Activated naive CD8-positive, alpha-beta T cell treated with anti-CD3 and anti-CD28 coated beads, Interleukin-2, amount 50 U/mL, for 16 hours (primary cell): Measurements from ENCODE around the gene UPK3BL1.
"Not testable (repeated sequence)": the region's sequence is repeated elsewhere in the genome, so short reads cannot be mapped to it uniquely, and the experiment has no call there.

Experiments used
- DNase-seq: peaks from one replicate; pipeline ENCODE4 v3.0.0-alpha.2; 2020; ENCODE audit warnings: low read depth, low spot score

UPK3BL1 gene

DNA sequence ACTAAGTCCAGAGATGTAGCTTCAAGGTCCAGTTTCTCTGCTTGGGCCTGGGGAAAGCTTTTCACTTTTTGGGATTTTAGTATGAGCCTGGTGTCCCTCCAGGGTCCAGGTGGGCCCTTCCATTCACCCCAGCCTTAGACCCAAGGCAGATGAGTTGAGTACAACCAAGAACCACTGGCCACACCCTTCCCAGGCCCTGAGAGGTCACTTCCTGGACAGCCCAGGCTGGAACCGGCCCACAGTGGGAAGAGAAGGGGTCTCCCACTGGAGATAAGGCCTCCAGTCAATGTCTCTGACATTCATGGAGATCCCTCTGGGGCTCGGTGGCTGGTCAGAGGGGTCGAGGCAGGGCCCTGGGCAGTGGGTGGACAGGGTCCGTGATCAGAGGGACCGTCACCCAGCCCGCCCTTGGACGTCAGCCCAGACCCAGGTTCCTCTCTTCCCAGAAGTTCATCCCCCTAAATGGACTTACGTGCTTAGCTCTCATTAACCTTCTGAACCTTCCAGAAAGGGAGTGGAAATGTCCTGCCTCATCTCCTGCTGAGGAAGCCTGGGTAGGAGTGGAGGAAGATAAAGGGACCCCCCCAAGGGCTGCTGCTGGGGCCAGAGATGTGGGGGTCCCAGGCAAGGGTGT is 15.2 kb downstream of the UPK3BL1 start:
- DNase-seq = not testable (repeated sequence)

DNA sequence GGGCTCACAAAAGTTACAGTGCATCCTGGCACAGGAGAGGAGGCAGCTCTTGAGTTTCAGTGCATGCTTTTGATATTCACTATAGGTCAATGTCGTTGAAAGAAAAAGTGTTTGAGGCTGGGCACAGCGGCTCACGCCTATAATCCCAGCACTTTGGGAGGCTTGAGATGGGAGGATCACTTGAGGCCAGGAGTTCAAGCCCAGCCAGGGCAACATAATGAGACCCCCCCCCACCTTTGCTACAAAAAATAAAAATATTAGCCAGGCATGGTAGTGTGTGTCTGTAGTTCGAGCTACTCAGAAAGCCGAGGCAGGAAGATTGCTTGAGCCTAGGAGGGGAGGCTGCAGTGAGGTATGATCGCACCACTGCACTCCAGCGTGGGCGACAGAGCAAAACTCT is 24.5 kb downstream of the UPK3BL1 start:
- not testable (repeated sequence) for DNase-seq

DNA sequence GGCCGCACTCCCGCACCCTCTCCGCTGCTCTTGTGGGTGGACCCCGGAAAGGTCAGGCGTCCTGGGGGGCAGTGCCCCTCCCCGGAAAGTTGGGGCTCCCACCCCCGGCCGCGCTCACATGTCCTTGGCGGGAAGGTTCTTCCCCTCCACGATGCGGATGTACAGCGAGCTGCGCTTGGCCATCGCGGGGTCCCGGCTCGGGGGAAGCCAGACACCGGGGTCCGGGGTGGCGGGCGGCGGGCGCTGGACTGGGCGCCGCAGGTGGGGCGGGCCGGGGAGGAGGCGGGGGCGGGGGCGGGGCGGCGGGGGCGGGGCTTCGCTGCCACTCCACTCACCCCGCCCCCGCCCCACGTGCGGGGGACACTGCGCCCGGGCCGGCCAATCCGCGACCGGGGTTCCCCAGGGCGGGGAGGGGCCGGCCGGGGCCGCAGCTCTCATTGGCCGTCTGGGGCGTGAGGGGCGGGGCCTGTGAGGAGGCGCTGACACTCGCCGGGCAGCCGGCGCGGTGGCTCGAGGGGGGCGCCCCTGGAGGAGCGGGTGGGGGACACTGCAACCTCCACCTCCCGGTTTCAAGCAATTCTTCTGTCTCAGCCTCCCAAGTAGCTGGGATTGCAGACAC is 26.0 kb downstream of the UPK3BL1 start, which contains the start of gene RASA4:
Gene RASA4, minus strand, starts transcription at position 250 of the 619 bp plus-strand sequence. Its CDS starts 67 bp downstream, at position 183.
- DNase-seq = not testable (repeated sequence)

DNA sequence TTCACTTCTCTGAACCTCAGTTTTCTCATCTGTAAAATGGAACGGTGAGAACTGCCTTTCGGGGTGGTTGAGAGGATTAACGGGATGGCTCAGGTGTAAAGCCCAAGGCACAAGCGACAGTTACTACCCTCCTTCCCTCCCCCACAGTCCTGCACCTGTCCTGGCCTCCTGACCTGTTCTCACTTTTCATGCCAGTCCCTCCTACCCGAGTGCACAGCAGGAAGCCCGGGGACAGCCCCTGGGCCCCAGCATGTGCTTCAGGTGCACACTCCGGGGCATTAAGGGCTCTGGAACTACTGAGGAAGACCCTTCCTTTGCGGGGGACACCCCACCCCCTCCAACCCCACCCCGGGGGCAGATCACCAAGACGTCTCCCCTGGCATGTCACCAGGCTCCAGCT is 26.7 kb downstream of the UPK3BL1 start:
- not testable (repeated sequence) for DNase-seq

DNA sequence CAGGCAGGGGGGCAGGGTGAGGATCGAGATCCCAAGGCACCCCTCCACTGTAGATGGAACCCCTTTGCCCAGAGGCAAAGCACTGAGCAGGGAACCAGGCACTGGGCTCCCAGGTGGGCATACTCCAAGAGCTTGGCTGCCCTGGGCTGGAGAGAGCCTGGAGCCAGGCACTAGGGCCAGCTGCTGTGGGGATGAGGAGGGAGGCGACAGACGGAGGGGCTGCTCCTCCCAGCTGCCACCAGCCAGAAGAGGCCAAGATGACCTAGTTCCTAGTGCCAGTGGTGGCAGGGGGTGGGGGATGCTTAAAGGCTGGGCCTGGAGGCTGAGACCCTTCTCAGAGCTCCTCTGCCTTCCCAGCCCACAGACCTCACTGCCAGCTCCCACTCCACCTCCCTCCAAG is 27.7 kb downstream of the UPK3BL1 start:
- DNase-seq = not testable (repeated sequence)

DNA sequence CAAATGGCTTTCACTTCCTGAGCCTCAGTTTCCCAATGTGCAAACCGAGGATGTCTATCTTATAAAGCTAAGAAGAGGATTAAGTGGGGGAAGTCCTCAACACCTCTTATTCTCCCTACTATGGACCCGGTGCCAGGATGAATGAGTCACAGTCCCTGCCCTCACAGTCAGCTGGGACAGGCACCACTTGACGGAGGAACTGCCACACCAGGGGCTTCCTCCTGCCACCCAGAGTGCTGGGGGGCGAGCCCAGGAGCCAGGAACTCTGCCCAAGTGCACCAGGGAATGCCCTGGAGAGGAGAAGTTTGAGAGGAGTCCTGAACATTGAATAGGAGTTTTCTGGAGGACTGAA is 28.3 kb downstream of the UPK3BL1 start:
- not testable (repeated sequence) for DNase-seq

DNA sequence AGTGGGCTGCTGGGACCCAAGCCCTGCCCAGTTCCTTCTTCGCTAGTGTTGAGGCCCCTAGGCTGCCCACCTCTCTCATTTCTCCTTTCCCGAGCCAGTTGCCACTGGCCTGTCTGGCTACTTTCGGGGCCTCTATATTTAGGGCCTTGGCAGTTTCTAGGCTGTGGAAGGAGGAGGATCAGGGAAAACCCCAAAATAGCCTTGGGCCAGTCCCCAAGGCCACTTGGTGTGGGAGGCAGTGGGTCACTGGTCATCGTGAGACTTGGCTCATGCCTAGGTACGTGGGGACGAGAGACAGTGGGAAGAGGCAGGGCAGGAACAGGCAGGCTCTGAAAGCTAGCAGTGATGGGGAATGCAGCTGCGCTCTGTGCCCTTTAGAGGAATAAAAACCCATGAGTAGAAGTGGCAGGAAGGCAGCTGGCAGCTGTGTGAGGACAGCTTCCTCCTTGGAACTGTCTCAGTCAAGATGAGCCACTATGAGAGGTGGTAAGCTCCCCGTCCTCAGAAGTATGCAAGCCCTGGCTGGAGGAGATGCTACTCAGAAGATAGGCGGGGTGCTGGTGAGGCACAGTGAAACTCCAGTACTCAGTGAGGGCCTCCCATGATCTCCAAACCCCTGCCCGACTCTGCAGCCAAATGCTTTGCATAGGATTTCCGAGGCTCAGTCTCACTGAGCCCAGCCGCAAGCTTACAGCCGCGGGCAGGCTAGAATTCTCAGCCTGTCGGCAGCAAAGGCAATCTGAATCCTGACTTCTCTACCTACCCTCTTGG is 28.8 kb downstream of the UPK3BL1 start:
- not testable (repeated sequence) for DNase-seq

DNA sequence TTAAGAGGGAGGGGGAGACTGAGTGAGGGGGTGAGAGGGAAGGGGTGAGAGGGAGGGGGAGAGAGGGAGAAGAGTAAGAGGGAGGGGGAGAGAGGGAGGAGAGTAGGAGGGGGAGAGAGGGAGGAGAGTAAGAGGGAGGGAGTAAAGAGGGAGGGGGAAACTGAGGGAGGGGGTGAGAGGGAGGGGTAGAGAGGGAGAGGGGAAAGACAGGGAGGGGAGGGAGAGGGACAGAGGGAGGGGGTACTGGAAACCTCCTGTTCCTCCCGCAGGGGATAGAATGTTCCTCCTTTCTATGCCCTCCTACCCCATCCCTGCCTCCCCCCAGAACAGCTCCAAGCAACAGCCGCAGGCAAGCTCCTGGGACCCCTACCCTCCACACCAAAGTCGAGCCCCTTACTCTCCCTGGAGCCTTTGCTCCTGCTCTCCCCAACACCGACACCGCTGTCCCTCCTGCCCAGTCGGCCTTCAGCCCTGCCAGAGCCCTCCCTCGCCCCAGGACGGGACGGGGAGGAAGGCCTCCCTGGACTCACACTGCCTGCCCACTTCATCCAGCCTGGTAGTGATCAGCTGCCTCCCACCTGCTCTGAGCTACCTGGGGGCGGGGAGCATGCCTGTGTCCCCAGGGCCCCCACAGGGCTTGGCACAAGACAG is 30.8 kb downstream of the UPK3BL1 start:
- not testable (repeated sequence) for DNase-seq

DNA sequence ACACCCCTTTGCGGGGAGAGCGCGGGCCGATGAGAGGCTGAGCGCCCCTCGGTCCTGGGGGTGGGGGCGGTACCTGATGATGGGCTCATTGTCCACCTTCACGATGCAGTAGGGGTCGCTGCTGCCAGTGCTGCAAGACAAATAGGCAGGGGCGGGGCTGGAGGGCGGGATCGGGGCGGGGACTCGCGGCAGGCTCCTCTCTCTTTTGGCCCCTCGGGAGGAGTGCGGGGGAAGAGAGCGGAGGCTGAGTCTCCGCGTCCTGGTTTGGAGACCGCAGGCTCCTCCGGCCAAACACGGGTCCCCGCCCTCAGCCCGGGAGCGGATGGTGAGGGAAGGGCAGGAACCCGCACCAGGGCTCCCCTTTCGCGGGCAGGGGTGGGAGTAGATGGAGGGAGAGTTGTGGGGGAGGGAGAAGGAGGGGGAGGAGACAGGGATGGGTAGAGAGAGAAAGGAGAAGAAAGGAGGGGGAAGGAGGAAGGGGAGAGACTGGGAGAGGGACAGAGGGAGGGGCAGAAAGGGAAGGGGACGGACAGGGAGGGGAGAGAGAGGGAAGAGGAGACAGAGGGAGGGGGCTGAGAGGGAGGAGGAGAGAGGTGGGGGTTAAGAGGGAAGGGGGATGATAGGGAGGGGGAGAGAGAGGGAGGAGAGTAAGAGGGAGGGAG is 31.4 kb downstream of the UPK3BL1 start:
- not testable (repeated sequence) for DNase-seq

DNA sequence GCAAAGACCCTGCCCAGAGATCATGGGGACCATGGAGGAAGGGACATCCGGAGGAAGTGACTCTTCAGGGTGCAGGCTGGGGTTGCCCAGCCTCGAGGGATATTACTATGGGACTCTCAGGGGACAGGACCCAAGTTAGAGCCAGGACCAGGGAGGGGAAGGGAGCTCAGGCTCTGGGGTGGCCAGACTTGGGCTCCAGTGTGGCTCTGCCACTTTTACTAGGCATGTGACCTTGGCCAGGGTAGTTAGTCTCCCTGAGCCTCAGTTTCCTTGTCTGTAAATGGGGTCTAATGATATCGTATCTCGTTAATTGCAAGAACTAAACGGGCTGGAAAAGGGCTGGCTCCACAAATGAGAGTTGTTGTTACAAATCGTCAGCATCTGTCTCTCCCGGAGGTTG is 32.1 kb downstream of the UPK3BL1 start:
- not testable (repeated sequence) for DNase-seq

DNA sequence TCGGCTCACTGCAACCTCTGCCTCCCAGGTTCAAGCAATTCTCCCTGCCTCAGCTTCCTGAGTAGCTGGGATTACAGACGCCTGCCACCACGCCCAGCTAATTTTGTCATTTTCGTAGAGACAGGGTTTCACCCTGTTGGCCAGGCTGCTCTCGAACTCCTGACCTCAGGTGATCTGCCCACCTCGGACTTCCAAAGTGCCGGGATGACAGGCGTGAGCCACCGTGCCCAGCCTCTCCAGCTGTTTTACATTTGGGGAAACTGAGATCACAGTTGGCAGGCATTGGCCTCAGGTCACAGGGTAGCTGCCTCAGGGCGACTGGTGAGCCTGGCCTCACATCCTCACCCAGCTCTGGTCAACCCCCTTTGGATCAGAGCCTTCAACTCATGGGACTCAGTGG is 32.9 kb downstream of the UPK3BL1 start:
- DNase-seq = not testable (repeated sequence)

DNA sequence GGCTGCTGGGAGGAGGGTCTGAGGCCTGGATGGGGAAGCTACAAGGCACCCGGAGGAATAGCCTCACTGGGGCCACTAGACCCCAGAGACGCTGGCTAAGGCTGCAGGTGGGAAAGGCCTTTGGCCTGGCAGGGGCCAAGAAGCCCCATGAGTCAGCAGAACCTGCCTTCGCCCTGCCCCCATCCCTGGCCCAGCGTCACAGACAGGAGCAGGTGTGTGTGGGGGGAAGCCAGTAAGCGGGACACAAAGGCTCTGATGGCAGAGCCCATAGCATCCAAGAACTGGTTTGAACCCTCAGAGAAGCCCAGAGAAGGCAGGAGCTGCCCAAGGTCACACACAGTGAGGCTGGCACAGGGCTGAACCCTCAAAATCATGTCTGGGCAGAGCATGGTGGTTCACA is 35.7 kb downstream of the UPK3BL1 start:
- DNase-seq = not testable (repeated sequence)

DNA sequence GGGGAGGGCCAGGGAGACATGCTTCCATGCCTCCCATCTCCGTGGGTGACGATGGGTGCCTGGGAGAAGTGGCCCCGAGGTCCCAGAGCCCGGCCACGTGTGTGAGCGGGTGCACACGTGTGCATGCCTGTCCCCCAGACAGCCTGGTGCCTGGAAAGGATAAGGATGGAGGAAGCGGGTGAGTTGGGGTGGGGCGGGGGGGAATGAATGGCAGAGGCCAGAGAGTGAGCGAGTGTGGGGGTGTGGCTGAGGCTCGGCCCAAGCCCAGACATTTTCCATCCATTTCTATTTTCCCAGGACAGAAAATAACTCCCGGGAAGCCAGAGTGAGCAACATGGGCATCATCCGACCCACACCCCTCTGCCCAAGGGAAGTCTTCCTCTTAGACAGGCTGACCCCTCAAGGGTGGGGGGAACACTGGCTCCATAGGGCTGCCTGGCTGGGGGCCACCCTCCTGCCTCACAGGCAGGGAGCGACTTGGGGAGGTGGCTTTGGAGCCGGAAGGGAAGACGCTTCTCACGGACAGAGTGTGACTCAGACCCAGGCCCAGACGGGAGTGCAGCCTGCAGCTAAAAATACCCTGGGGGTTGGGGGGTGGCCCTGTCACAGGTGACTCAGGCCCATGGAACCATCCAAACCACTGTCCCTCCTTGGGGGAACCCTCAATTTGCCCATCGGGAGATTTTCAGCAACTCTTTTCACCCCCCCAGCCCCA is 38.0 kb downstream of the UPK3BL1 start:
- DNase-seq = not testable (repeated sequence)

DNA sequence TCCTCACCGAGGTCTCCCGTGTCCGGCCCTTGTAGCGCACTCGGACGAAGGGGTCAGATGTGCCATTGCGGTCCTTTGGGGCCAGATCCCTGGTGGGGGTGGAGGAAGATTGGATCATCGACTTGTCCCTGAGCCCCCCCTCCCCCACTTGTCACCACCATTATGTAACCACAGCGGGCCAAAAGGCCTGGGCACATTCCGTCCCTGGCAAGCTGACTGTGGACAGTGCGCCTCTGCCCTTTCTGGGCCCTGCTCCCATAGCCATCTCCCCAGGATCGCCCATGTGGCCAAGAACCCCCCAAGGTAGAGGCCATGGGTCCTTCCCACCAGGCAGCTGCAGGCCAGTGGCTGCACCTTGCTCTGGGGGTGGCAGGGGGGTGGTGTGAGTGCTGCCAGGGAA is 40.3 kb downstream of the UPK3BL1 start:
- DNase-seq = not testable (repeated sequence)

DNA sequence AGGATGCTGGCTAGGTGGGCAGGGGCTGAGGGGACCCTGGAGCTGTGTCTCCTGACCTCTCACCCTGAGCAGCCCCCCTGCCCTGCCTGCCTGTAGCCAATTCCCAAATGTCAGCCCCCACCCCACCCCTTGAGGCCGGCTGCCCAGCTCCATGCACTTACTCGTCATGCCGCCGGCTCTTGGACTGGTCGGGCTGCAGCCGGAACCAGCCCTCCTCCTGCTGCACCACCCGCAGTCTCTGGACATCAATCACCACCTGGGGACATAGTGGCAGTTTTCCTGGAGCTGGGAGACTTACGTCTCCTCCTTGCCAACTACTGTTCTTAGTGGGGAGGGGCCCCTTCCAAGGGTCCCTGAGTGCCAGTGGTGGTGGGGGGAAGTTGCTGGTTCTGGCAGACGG is 42.9 kb downstream of the UPK3BL1 start:
- DNase-seq = not testable (repeated sequence)

DNA sequence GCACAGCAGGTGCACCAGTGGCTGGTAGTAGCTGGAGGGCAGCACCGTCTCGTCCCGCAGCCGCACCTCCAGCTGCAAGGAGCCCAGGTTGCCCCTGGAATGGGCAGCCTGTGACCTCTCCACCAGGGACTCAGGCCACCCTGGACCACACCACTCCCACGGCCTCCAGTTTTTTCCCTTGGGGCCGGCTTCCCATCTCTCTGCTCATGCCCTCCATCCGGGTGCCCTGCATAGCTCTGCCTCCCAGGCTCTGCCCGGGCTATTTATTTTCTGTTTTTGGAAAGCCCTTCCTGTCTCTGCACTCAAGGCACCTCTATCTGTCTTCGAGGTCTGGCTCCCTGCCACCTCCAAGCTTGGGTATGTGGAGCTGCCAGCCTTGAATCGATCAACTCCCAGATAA is 46.6 kb downstream of the UPK3BL1 start:
- DNase-seq = not testable (repeated sequence)

DNA sequence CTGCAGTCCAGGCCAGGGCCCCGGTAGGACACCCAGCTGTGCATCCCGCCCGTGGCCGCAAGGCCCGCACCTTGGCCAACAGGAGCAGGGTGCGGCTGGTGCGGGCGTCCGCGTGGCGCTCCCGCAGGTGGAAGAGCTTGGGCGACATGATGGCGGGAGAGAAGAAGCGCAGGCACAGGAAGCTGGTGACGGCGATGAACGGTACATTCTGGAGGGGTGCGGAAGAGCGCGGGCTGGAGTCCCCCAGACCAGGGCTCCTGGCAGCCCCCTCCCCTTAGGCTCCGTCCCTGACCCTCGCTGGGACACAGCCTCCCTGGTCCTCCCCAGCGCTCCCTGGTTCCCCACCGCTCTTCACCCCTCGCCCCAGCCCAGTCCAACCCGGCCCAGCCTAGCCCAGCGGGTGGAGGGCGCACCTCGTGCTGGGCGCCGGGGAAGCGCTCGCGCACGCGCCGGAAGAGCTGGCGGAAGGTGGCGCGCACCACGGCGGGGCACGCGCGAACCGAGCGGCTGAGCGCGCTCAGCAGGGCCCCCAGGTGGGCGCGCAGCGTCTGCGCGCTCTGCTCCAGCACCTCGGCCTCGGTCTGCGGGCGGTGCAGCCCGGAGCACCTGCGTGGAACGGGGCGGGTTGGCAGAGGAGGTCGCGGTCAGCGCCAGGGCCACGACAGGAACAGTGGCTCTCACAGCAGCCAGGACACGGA is 48.8 kb downstream of the UPK3BL1 start:
- DNase-seq = not testable (repeated sequence)

DNA sequence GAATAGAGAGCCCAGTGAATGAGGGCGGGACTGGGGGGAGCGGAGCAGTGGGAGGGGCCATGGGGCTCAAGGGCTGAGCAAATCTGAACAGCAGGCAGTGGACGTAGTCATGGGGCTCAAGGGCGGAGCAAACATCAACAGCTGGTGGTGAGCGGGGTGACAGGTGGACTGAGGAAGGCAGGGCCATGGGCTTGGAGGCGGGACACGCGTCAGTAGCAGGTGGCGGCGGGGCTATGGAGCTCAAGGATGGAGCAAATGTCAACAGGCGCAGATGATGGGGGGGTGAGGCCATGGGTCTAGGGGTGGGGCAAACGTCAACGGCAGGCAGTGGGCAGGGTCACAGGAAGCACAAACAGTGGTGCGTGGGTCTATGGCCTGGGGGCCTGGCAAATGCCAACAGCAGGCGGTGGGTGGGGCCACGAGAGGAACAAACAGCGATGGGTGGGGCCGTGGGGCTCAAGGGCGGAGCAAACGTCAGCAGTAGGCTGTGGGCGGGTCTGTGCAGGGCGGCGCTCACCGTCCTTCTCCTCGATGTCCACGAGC is 50.0 kb downstream of the UPK3BL1 start:
- not testable (repeated sequence) for DNase-seq

DNA sequence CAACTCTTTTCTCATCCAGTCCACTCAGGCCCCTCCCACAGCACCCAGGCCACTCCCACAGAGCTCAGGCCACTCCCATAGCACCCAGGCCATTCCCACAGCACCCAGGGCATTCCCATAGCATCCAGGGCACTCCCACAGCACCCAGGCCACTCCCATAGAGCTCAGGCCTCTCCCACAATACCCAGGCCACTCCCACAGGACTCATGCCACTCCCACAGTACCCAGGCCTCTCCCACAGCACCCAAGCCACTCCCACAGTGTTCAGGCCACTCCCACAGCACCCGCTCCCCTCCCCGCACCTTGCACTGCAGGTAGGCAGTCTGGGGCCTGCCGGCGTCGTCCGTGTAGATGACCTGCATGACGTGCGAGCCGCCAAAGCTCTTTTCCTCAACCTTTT is 52.7 kb downstream of the UPK3BL1 start:
- not testable (repeated sequence) for DNase-seq
